ENCODE measurements around the gene ANKRD13A.
A peak's percentile ranks its signal among the peaks of the same experiment; 100 is the strongest.

ANKRD13A gene

GRCh38 chr12:109987615-109988014, 11.6 kb upstream of the ANKRD13A start:
- no peak overlapping the region for H3K4me3 ChIP-seq (ENCODE audit: low read depth, low read length)
- CTCF ChIA-PET, result interaction anchor here (1.4 kb wide), 1 partner anchor 54 kb away, joined by 3 read pairs; no protein-coding TSS in a partner anchor
- POLR2A ChIA-PET, result interaction anchor here (0.9 to 1.4 kb wide), 2 partner anchors 11 to 25 kb away, joined by 3 to 4 read pairs; partner anchors contain the start of gene ANKRD13A
- peak; percentile 86 for DNase-seq (ENCODE audit: low read depth, low spot score)
- no peak for TF ChIP-seq CTCF (IDR thresholded peaks at IDR 0.05; ENCODE audit: insufficient read depth, low read length, missing control alignments)

DNA sequence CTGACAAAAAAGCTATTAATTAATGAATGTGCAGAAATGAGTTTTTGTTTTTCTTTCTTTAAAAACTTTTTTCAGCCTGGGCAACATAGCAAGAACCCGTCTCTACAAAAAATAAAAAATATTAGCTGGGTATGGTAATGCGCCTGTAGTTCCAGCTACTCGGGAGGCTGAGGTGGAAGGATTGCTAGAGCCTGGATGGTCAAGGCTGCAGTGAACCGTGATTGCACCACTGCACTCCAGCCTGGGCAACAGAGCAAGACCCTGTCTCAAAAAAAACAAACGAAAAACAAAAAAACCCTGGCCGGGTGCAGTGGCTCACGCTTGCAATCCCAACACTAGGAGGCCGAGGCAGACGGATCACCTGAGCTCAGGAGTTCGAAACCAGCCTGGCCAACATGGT, 11.0 kb upstream of the ANKRD13A start:
- ChIA-PET POLR2A (interaction anchor here (0.9 to 1.4 kb wide), 2 partner anchors 11 to 24 kb away, joined by 3 to 4 read pairs; partner anchors contain the start of gene ANKRD13A), CTCF (interaction anchor here (1.4 kb wide), 1 partner anchor 55 kb away, joined by 3 read pairs; no protein-coding TSS in a partner anchor)
- no peak overlapping the region for H3K4me3 ChIP-seq (ENCODE audit: low read depth, low read length)
- DNase-seq (ENCODE audit: low read depth, low spot score), result no peak
- TF ChIP-seq CTCF (IDR thresholded peaks at IDR 0.05; ENCODE audit: insufficient read depth, low read length, missing control alignments), result no peak

DNA sequence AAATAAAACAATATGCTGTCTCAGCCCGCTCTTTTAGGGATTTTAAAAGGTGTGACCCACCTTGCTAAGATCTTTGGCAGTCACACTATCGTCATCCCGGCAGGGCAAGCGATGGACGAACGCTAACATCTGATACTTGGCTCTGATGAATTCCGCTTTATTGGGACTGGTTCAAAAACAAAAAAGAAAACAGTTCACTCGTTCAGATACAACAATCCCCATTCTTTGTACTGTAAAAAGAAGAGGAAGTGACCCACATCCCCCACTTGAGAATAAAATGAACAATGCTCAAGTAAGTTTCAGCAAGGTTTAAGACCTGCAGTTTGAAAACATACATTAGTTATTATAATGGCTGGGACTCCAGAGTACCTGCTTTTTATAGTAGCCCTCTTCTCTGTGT, 10.3 kb upstream of the ANKRD13A start:
- CTCF ChIA-PET, result no interaction called here
- no peak overlapping the region for H3K4me3 ChIP-seq (ENCODE audit: low read depth, low read length)
- no peak for TF ChIP-seq CTCF (IDR thresholded peaks at IDR 0.05; ENCODE audit: insufficient read depth, low read length, missing control alignments)
- DNase-seq (ENCODE audit: low read depth, low spot score), result no peak
- POLR2A ChIA-PET, result no interaction called here

DNA sequence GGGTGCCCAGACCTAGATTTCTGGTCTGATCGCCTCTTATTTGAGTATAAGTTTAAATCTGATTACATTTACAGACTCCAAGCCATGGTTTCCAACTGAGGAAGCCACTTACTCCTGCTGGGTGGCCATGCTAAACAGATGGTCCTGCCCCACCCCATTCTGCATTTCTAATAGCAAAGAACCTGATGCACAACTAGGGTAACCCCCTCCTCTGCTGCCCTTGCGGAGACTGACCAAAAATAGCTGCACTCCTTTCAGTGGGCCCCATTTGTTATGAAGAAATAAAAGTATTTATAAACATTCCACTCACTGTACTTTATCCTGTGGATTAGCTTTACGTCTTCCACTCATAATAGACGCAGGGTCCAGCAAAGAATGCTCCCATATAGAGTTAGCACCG, 9.8 kb upstream of the ANKRD13A start:
- ChIA-PET POLR2A (no interaction called here), CTCF (no interaction called here)
- no peak for DNase-seq (ENCODE audit: low read depth, low spot score)
- TF ChIP-seq CTCF (IDR thresholded peaks at IDR 0.05; ENCODE audit: insufficient read depth, low read length, missing control alignments), result no peak
- no peak overlapping the region for H3K4me3 ChIP-seq (ENCODE audit: low read depth, low read length)

GRCh38 chr12:109991586-109991985, 7.6 kb upstream of the ANKRD13A start:
- H3K4me3 ChIP-seq (ENCODE audit: low read depth, low read length), result no peak overlapping the region
- TF ChIP-seq CTCF (IDR thresholded peaks at IDR 0.05; ENCODE audit: insufficient read depth, low read length, missing control alignments), result no peak
- CTCF ChIA-PET, result interaction anchor here (0.6 kb wide), 2 partner anchors 62 to 147 kb away, joined by 3 read pairs; no protein-coding TSS in a partner anchor
- POLR2A ChIA-PET, result no interaction called here
- DNase-seq (ENCODE audit: low read depth, low spot score), result no peak

- DNase-seq (ENCODE audit: low read depth, low spot score), result no peak
- TF ChIP-seq CTCF (IDR thresholded peaks at IDR 0.05; ENCODE audit: insufficient read depth, low read length, missing control alignments), result no peak
- POLR2A ChIA-PET, result no interaction called here
- H3K4me3 ChIP-seq (ENCODE audit: low read depth, low read length), result no peak overlapping the region
- CTCF ChIA-PET, result interaction anchor here (0.7 to 1.1 kb wide), 2 partner anchors 57 to 140 kb away, joined by 3 read pairs; no protein-coding TSS in a partner anchor
Observed at GRCh38 chr12:109993091-109993490, 6.1 kb upstream of the ANKRD13A start.
